Measurements from ENCODE around the gene ETFB.

- peak in 3 of 4 experiments; percentile 12 to 34 (median 14) for TF ChIP-seq CTCF (IDR thresholded peaks at IDR 0.05)
- TF ChIP-seq POLR2A (IDR thresholded peaks at IDR 0.05): no peak
Measured at GRCh38 chr19:51407511-51408131, 41.4 kb upstream of the ETFB start.
